Left forelimb (tissue), 1 donor: ENCODE data around the gene COMTD1.
"Not testable (repeated sequence)": the region's sequence is repeated elsewhere in the genome, so short reads cannot be mapped to it uniquely, and the experiment has no call there.

ENCODE experiments used
- DNase-seq: peaks from one replicate; pipeline ENCODE4 v3.0.0-alpha.2; 2018; ENCODE audit warnings: low spot score

COMTD1 gene

GRCh38 chr10:75195035-75195763 lies 40.6 kb downstream of the COMTD1 start:
- no peak for DNase-seq

- DNase-seq = not testable (repeated sequence)
Observed at GRCh38 chr10:75194625-75195024, 41.1 kb downstream of the COMTD1 start.

- DNase-seq = no peak
Observed at GRCh38 chr10:75191821-75192568, 43.8 kb downstream of the COMTD1 start.

GRCh38 chr10:75189266-75190096 lies 46.3 kb downstream of the COMTD1 start:
- DNase-seq = peak; percentile 14

- not testable (repeated sequence) for DNase-seq
Observed at GRCh38 chr10:75188522-75188921, 47.2 kb downstream of the COMTD1 start.

- DNase-seq = peak; percentile 17
Observed at GRCh38 chr10:75187961-75188426, 47.8 kb downstream of the COMTD1 start.

- DNase-seq = no peak
Observed at GRCh38 chr10:75186310-75186709, 49.4 kb downstream of the COMTD1 start.
